Panc1 (cell line): ENCODE data around the gene TSPAN31. TPM values are rescaled to one million over a fixed set of nuclear protein-coding genes. Genes with fewer than 3 reads are reported as not detected.

Source experiments
- ATAC-seq: fragments of 200-7000 bp; cut with Tn5 transposase; 2 replicates; pipeline ENCODE4 v1.9.1; 2020; ENCODE audit warnings: mild to moderate bottlenecking, moderate library complexity
- BruUV-seq: library from RNA; stranded (reverse); fragments of 400-500 nt; replicated peaks from 2 replicates; lab custom pipeline; 2021; lab: Mats Ljungman, UMichigan
- CTCF ChIA-PET: fragments of 300-600 bp; sonication (Branson Sonifier 250); formaldehyde crosslinking; loops from one replicate; lab custom pipeline; 2022; ENCODE audit warnings: antibody characterized with exemption; lab: Charles Lee
- POLR2A ChIA-PET: fragments of 300-600 bp; sonication (Branson Sonifier 250); formaldehyde crosslinking; loops from one replicate; lab custom pipeline; 2022; ENCODE audit warnings: antibody characterized with exemption; lab: Charles Lee
- DNase-seq: peaks from one replicate; pipeline ENCODE4 v3.0.0-alpha.2; 2010; ENCODE audit warnings: low read depth, low spot score
- H3K27ac ChIP-seq: 2 replicates; pipeline ENCODE4 v1.5.1; 2011; ENCODE audit warnings: mild to moderate bottlenecking, low read length, inconsistent platforms
- H3K27me3 ChIP-seq: fragments of 200-500 bp; sonication (Bioruptor generic); 2 replicates; pipeline ENCODE4 v1.6.0; 2014; ENCODE audit warnings: low read length, inconsistent platforms; ENCODE audit not compliant: control insufficient read depth, insufficient read depth
- H3K36me3 ChIP-seq: fragments of 200-500 bp; sonication (Bioruptor generic); 2 replicates; pipeline ENCODE4 v1.5.1; 2014; ENCODE audit warnings: inconsistent platforms, mild to moderate bottlenecking, low read length, moderate library complexity; ENCODE audit not compliant: control insufficient read depth, insufficient read depth
- H3K4me1 ChIP-seq: 2 replicates; pipeline ENCODE4 v1.5.1; 2011; ENCODE audit warnings: inconsistent platforms, mild to moderate bottlenecking, low read length, moderate library complexity; ENCODE audit not compliant: control insufficient read depth, insufficient read depth
- H3K4me3 ChIP-seq, 2 experiments: 2 replicates each; pipeline ENCODE4 v1.5.1; 2011 to 2012; ENCODE audit warnings: low read depth in 2 of 2, low read length in 2 of 2, mild to moderate bottlenecking in 2 of 2, inconsistent platforms in 1 of 2, moderate library complexity in 1 of 2
- H3K9me3 ChIP-seq: fragments of 200-500 bp; sonication (Bioruptor generic); 2 replicates; pipeline ENCODE4 v1.5.1; 2014; ENCODE audit warnings: low read depth, mild to moderate bottlenecking, inconsistent platforms, low read length, moderate library complexity; ENCODE audit not compliant: control insufficient read depth, insufficient read depth
- POLR2AphosphoS5 ChIP-seq: IDR thresholded peaks from 2 replicates; pipeline ENCODE4 v1.6.1; 2012; ENCODE audit warnings: mild to moderate bottlenecking, low read depth, low read length, moderate library complexity
- SIN3A ChIP-seq: IDR thresholded peaks from 2 replicates; pipeline ENCODE4 v1.6.1; 2012; ENCODE audit warnings: low read depth, mild to moderate bottlenecking, low read length, moderate library complexity, borderline replicate concordance; ENCODE audit not compliant: insufficient read depth
- TCF7L2 ChIP-seq: IDR thresholded peaks from 2 replicates; pipeline ENCODE4 v1.6.1; 2011; ENCODE audit warnings: mild to moderate bottlenecking, low read depth, low read length, inconsistent platforms
- in situ Hi-C: cut with HindIII; loops from 2 replicates; pipeline ENCODE4 v1.10.0; 2016; ENCODE audit warnings: low sequenced_read_pairs, low pct_unique_long_range_greater_than_20kb
- intact Hi-C: fragments of 100-400 bp; cut with micrococcal nuclease; formaldehyde crosslinking; loops from one replicate; pipeline ENCODE4 v1.10.0; 2022; ENCODE audit not compliant: unreplicated experiment
- total RNA-seq: library from RNA; stranded (reverse); gene quantifications from one replicate; pipeline ENCODE4 v1.2.1, GENCODE V29; 2021; ENCODE audit not compliant: unreplicated experiment
- TF ChIP-seq, protein P1 (sequence below), 2 experiments: IDR thresholded peaks; 2 replicates each; pipeline ENCODE4 v1.6.1; 2011 to 2012; ENCODE audit warnings: low read depth in 2 of 2, control low read depth in 1 of 2, low read length in 1 of 2, mild to moderate bottlenecking in 1 of 2, moderate library complexity in 1 of 2; ENCODE audit not compliant: insufficient read depth in 1 of 2
- TF ChIP-seq, protein P2 (sequence below): fragments of 450-650 bp; IDR thresholded peaks from 2 replicates; pipeline ENCODE4 v1.5.1; 2017; ENCODE audit warnings: mild to moderate bottlenecking

The TSPAN31 gene
- total RNA-seq, 1 experiment from 2014 or later: 17.5 TPM

DNA sequence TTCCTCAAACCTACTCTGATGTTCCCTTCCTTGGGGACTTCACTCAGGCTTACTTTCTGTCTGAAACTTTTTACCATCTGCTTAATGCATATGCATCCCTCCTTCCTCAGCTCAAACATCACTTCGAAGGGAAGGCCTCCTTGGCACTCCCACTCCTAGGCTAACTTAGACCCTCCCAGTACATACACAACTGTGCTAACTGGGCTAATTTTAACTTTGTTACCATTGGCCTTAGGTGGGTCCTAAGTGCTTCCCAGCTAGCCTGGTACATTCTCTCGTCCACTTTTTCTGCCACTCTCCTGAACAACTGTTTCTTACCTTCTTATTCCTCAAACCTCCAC lies 31.4 kb downstream of the TSPAN31 start:
- ChIA-PET CTCF (no interaction called here), POLR2A (no interaction called here)
- Histone ChIP-seq H3K9me3 (no peaks in the 10 kb centered on the region), H3K4me3 (no peak overlapping the region), H3K4me1 (peaks cover 4% of the 10 kb centered on the region; the same call in 1 of the 2 replicates), H3K27ac (no peak overlapping the region), H3K27me3 (no peaks in the 10 kb centered on the region), H3K36me3 (peaks cover 2% of the 10 kb centered on the region; the same call in 1 of the 2 replicates)
- TF ChIP-seq, protein P1, sequence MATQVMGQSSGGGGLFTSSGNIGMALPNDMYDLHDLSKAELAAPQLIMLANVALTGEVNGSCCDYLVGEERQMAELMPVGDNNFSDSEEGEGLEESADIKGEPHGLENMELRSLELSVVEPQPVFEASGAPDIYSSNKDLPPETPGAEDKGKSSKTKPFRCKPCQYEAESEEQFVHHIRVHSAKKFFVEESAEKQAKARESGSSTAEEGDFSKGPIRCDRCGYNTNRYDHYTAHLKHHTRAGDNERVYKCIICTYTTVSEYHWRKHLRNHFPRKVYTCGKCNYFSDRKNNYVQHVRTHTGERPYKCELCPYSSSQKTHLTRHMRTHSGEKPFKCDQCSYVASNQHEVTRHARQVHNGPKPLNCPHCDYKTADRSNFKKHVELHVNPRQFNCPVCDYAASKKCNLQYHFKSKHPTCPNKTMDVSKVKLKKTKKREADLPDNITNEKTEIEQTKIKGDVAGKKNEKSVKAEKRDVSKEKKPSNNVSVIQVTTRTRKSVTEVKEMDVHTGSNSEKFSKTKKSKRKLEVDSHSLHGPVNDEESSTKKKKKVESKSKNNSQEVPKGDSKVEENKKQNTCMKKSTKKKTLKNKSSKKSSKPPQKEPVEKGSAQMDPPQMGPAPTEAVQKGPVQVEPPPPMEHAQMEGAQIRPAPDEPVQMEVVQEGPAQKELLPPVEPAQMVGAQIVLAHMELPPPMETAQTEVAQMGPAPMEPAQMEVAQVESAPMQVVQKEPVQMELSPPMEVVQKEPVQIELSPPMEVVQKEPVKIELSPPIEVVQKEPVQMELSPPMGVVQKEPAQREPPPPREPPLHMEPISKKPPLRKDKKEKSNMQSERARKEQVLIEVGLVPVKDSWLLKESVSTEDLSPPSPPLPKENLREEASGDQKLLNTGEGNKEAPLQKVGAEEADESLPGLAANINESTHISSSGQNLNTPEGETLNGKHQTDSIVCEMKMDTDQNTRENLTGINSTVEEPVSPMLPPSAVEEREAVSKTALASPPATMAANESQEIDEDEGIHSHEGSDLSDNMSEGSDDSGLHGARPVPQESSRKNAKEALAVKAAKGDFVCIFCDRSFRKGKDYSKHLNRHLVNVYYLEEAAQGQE (IDR thresholded peaks at IDR 0.05; ENCODE audit: insufficient read depth in 1 of 2, low read depth in 2 of 2, low read length in 1 of 2): no peak
- TF ChIP-seq TCF7L2 (no peak), POLR2AphosphoS5 (no peak), SIN3A (no peak)
- TF ChIP-seq, protein P2, sequence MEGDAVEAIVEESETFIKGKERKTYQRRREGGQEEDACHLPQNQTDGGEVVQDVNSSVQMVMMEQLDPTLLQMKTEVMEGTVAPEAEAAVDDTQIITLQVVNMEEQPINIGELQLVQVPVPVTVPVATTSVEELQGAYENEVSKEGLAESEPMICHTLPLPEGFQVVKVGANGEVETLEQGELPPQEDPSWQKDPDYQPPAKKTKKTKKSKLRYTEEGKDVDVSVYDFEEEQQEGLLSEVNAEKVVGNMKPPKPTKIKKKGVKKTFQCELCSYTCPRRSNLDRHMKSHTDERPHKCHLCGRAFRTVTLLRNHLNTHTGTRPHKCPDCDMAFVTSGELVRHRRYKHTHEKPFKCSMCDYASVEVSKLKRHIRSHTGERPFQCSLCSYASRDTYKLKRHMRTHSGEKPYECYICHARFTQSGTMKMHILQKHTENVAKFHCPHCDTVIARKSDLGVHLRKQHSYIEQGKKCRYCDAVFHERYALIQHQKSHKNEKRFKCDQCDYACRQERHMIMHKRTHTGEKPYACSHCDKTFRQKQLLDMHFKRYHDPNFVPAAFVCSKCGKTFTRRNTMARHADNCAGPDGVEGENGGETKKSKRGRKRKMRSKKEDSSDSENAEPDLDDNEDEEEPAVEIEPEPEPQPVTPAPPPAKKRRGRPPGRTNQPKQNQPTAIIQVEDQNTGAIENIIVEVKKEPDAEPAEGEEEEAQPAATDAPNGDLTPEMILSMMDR: no peak; the same call in 1 of the 2 replicates
- ATAC-seq: no peak
- no TSS peak for BruUV-seq
- DNase-seq: no peak
- in situ Hi-C loops: no loop called here
- intact Hi-C loops: no loop called here

DNA sequence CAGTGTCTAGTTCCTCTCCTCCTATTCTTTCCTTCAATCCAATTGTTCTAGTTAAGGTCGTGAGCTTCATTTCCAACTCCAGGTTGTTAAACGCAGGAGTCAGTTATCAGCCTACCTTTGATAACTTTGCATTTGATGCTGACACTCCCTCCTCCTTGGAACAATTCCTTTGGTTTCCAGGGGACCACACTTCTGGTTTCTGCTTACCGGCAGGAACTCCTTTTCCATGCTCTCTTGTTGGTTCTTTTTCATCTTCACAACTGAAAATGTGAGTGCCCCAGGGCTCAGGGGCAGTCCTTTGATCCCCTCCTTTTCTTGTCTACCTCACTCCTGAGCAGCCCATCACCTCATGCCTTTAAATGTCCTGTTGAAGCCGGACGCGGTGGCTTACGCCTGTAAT lies 32.5 kb downstream of the TSPAN31 start:
- in situ Hi-C loops: no loop called here
- no peak for TF ChIP-seq POLR2AphosphoS5
- TF ChIP-seq, protein P2: no peak
- TF ChIP-seq, protein P1 (IDR thresholded peaks at IDR 0.05; ENCODE audit: insufficient read depth in 1 of 2, low read depth in 2 of 2, low read length in 1 of 2): no peak
- TF ChIP-seq TCF7L2: no peak
- no peak for TF ChIP-seq SIN3A
- H3K9me3 ChIP-seq: no peaks in the 10 kb centered on the region
- BruUV-seq: no TSS peak
- peaks cover 4% of the 10 kb centered on the region; the same call in 1 of the 2 replicates for H3K4me1 ChIP-seq
- POLR2A ChIA-PET: no interaction called here
- intact Hi-C loops: no loop called here
- CTCF ChIA-PET: interaction anchor here (0.7 kb wide), 1 partner anchor 19 kb away, joined by 6 read pairs; no protein-coding TSS in a partner anchor
- no peak overlapping the region for H3K27ac ChIP-seq
- DNase-seq: no peak
- no peak overlapping the region for H3K4me3 ChIP-seq
- H3K36me3 ChIP-seq: 0 out of 2 replicates have a peak, but pooled peaks cover 2% of the 10 kb centered on the region
- no peak for ATAC-seq
- no peaks in the 10 kb centered on the region for H3K27me3 ChIP-seq
